Vagina (tissue), 2 donors: Measurements from ENCODE around the gene GMPPB.

ENCODE experiments used
- CTCF ChIP-seq, 3 experiments: fragments of 450-650 bp in 2 of 3; fragments of 200-600 bp in 1 of 3; sonication (generic) in 1 of 3; IDR thresholded peaks; one replicate each; pipeline ENCODE4 v1.5.1; 2017 to 2019; ENCODE audit warnings: antibody characterized with exemption in 3 of 3, mild to moderate bottlenecking in 2 of 3, moderate library complexity in 2 of 3
- POLR2A ChIP-seq, 2 donors: fragments of 450-650 bp; IDR thresholded peaks; one replicate each; pipeline ENCODE4 v1.6.1; 2017; ENCODE audit warnings: antibody characterized with exemption in 2 of 2, mild to moderate bottlenecking in 2 of 2, moderate library complexity in 2 of 2

GRCh38 chr3:49754536-49754935 lies 30.8 kb upstream of the GMPPB start:
- TF ChIP-seq POLR2A (IDR thresholded peaks at IDR 0.05) = no peak
- TF ChIP-seq CTCF (IDR thresholded peaks at IDR 0.05) = no peak
